NCI-H345 treated with DMSO at 0.1 percent for 48 hours (cell line): ENCODE measurements around the gene HYAL2.

Source experiments
- DNase-seq: peaks from one replicate; lab custom pipeline; 2025; ENCODE audit not compliant: unreplicated experiment; lab: John Stamatoyannopoulos, UW

HYAL2 gene

GRCh38 chr3:50271314-50271936 lies 51.1 kb downstream of the HYAL2 start:
- no peak for DNase-seq

GRCh38 chr3:50270422-50271224 lies 51.9 kb downstream of the HYAL2 start:
- no peak for DNase-seq

GRCh38 chr3:50269977-50270413 lies 52.5 kb downstream of the HYAL2 start:
- DNase-seq = no peak

DNA sequence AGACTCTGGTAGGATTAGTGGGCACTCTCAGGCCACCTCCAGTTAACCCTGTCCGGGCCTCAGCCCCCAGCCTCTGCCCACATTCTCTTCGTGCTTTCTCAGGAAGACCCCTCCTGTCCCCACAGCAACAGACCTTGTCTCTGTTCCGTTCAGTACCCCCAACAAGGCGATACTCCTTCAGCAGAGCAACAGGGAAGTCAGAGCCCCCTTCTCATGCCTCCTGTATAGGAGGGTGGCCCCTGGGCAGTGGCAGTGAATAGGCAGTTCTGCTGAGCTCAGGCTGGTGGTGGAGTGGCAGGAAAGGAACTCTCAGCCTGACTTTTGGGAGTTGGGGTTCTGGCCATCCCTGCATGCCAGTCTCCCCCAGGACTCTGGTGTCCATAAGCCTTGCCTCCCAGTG lies 53.1 kb downstream of the HYAL2 start:
- no peak for DNase-seq

- DNase-seq = no peak
Measured at GRCh38 chr3:50268703-50269451, 53.7 kb downstream of the HYAL2 start, which contains the start of gene SEMA3B. Gene SEMA3B, plus strand, starts transcription at chr3:50269147. Its CDS starts 94 bp downstream, at chr3:50269241.

DNA sequence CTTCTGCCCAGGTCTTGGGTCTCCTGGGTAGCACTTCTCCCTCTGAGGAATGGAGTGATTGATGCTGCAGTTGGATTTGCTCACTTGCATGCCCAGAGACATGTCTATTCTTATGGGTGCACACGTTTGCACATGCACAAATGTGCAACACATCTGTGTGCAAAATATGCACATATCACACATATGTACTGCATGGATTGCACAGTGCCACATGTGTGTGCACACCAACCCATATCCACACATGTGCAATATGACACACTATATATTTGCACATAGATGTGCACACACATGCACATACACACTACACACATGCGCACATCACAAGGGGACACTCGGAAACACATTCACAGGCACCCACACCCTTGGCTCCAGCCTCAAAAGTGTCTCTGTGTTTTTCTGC lies 54.3 kb downstream of the HYAL2 start:
- no peak for DNase-seq
